ENCODE measurements around the gene OAS2.

DNA sequence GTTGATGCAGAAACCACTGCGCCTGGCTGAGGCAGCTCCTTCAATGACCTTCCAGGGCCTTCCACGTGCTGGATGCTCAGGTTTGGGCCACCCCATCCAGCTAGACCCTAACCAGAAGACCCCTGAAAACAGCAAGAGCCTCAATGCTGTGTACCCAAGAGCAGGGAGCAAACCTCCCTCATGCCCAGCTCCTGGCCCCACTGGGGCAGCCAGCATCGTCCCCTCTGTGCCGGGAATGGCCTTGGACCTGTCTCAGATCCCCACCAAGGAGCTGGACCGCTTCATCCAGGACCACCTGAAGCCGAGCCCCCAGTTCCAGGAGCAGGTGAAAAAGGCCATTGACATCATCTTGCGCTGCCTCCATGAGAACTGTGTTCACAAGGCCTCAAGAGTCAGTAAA, 29.5 kb upstream of the OAS2 start:
- TF ChIP-seq, protein P1, sequence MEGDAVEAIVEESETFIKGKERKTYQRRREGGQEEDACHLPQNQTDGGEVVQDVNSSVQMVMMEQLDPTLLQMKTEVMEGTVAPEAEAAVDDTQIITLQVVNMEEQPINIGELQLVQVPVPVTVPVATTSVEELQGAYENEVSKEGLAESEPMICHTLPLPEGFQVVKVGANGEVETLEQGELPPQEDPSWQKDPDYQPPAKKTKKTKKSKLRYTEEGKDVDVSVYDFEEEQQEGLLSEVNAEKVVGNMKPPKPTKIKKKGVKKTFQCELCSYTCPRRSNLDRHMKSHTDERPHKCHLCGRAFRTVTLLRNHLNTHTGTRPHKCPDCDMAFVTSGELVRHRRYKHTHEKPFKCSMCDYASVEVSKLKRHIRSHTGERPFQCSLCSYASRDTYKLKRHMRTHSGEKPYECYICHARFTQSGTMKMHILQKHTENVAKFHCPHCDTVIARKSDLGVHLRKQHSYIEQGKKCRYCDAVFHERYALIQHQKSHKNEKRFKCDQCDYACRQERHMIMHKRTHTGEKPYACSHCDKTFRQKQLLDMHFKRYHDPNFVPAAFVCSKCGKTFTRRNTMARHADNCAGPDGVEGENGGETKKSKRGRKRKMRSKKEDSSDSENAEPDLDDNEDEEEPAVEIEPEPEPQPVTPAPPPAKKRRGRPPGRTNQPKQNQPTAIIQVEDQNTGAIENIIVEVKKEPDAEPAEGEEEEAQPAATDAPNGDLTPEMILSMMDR (IDR thresholded peaks at IDR 0.05; ENCODE audit: control extremely low read depth in 1 of 3, insufficient read depth in 1 of 3, low read depth in 1 of 3, low read length in 3 of 3): no peak
- TF ChIP-seq, protein P2, sequence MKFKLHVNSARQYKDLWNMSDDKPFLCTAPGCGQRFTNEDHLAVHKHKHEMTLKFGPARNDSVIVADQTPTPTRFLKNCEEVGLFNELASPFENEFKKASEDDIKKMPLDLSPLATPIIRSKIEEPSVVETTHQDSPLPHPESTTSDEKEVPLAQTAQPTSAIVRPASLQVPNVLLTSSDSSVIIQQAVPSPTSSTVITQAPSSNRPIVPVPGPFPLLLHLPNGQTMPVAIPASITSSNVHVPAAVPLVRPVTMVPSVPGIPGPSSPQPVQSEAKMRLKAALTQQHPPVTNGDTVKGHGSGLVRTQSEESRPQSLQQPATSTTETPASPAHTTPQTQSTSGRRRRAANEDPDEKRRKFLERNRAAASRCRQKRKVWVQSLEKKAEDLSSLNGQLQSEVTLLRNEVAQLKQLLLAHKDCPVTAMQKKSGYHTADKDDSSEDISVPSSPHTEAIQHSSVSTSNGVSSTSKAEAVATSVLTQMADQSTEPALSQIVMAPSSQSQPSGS (IDR thresholded peaks at IDR 0.05; ENCODE audit: low read length): no peak
- no peak for TF ChIP-seq EZH2 (IDR thresholded peaks at IDR 0.05; ENCODE audit: low read depth, low read length, severe bottlenecking)
- no peak for TF ChIP-seq CBX5 (IDR thresholded peaks at IDR 0.05; ENCODE audit: low read depth, low read length)
- no peak for TF ChIP-seq POLR2A (IDR thresholded peaks at IDR 0.05; ENCODE audit: control extremely low read depth in 1 of 2, low read depth in 2 of 2, low read length in 2 of 2)
- no peak for TF ChIP-seq KDM1A (IDR thresholded peaks at IDR 0.05; ENCODE audit: borderline replicate concordance, low read length)
- TF ChIP-seq POLR2AphosphoS5 (IDR thresholded peaks at IDR 0.05; ENCODE audit: low read depth, low read length): no peak
- TF ChIP-seq TCF12 (IDR thresholded peaks at IDR 0.05; ENCODE audit: low read depth, low read length): no peak
- TF ChIP-seq CHD2 (IDR thresholded peaks at IDR 0.05; ENCODE audit: low read length): no peak
- no peak for TF ChIP-seq SIN3A (conservative IDR thresholded peaks at IDR 0.05 in 1 of 2, IDR thresholded peaks at IDR 0.05 in 1 of 2; ENCODE audit: low read depth in 1 of 2, low read length in 2 of 2)
